Mucosa of descending colon (tissue), 3 donors: ENCODE measurements around the gene TYRO3. TPM values are rescaled to one million over a fixed set of nuclear protein-coding genes. Genes with fewer than 3 reads are reported as not detected.

Experiments
- ATAC-seq: fragments of 200-7000 bp; cut with Tn5 transposase; one replicate; pipeline ENCODE4 v1.9.1; 2020; ENCODE audit warnings: mild to moderate bottlenecking, moderate library complexity
- DNase-seq, 3 donors: peaks; one replicate each; pipeline ENCODE4 v3.0.0-alpha.2; 2020
- H3K36me3 ChIP-seq: fragments of 200-600 bp; one replicate; pipeline ENCODE4 v1.8.0; 2021; ENCODE audit warnings: low read depth, mild to moderate bottlenecking
- H3K4me1 ChIP-seq: fragments of 200-600 bp; one replicate; pipeline ENCODE4 v1.8.0; 2021; ENCODE audit warnings: low read depth, mild to moderate bottlenecking
- H3K4me3 ChIP-seq: fragments of 200-600 bp; one replicate; pipeline ENCODE4 v1.8.0; 2021; ENCODE audit warnings: mild to moderate bottlenecking
- H3K9me3 ChIP-seq: fragments of 200-600 bp; one replicate; pipeline ENCODE4 v1.8.0; 2021; ENCODE audit warnings: mild to moderate bottlenecking
- CTCF ChIP-seq: fragments of 200-600 bp; IDR thresholded peaks from one replicate; pipeline ENCODE4 v1.8.0; 2022; ENCODE audit warnings: antibody characterized with exemption, mild to moderate bottlenecking
- intact Hi-C, 2 donors: fragments of 100-400 bp; cut with DNase I in 1 of 2; cut with micrococcal nuclease in 1 of 2; formaldehyde crosslinking; loops; one replicate each; pipeline versions ENCODE4 v1.11.0 to v1.11.1; 2022; cut with DNase I, micrococcal nuclease
- total RNA-seq, 3 donors: library from RNA; stranded (reverse); fragmentation: NEBNext Ultra II Directional in 2 of 3; extraction: Animal tissue kit (Norgen Biotek cat#: 25700) in 2 of 3; gene quantifications; one replicate each; pipeline versions ENCODE4 v1.2.1 to v1.2.4, GENCODE V29; 2021 to 2023
- donor health status: DM: no; HTN: no; CAD: no; lungs with moderate emphysema.
- donor health status: DM: no; HTN: no; CAD: no.
- donor health status: DM: no; HTN: yes; CAD: no.

TYRO3 gene
- total RNA-seq, 3 donors from 2014 or later, result 1.9 to 8.5 (median 2.3) TPM

GRCh38 chr15:41603941-41604911 lies 45.2 kb downstream of the TYRO3 start:
- ATAC-seq (peak; percentile 82), DNase-seq (peak in 2 of 3 donors; percentile 40 to 75)
- H3K4me1 ChIP-seq, result peaks cover 7% of the 10 kb centered on the region
- no peaks in the 10 kb centered on the region for H3K9me3 ChIP-seq
- TF ChIP-seq CTCF, result peak; percentile 68
- no peak overlapping the region for H3K4me3 ChIP-seq
- H3K36me3 ChIP-seq, result no peaks in the 10 kb centered on the region
- intact Hi-C loops, result no loop called here

GRCh38 chr15:41605566-41605965 lies 46.6 kb downstream of the TYRO3 start:
- Histone ChIP-seq H3K4me1 (peaks cover 7% of the 10 kb centered on the region), H3K9me3 (no peaks in the 10 kb centered on the region), H3K4me3 (no peak overlapping the region), H3K36me3 (no peaks in the 10 kb centered on the region)
- ATAC-seq (no peak), DNase-seq (no peak)
- TF ChIP-seq CTCF, result no peak
- intact Hi-C loops, result no loop called here

DNA sequence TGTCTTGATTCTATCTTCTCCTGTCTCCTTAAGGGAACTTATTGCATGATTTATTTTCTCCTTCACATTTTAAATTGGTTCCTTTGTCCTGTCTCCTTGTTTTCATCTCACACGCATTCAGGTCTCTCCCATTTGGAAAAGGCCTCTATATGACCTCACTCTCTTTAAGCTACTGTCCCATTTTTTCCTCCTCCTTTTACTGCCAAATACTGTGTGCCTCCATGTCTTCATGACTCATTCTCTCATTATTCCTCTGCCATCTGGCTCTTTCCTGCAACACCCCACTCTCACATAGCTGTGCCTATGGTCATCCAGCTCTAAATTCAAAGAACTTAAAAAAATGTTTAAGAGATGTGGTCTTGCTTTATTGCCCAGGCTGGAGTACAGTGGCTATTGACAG lies 48.0 kb downstream of the TYRO3 start:
- ATAC-seq (no peak), DNase-seq (no peak)
- intact Hi-C loops, result no loop called here
- no peaks in the 10 kb centered on the region for H3K9me3 ChIP-seq
- no peaks in the 10 kb centered on the region for H3K36me3 ChIP-seq
- peaks cover 7% of the 10 kb centered on the region for H3K4me1 ChIP-seq
- no peak overlapping the region for H3K4me3 ChIP-seq
- no peak for TF ChIP-seq CTCF

DNA sequence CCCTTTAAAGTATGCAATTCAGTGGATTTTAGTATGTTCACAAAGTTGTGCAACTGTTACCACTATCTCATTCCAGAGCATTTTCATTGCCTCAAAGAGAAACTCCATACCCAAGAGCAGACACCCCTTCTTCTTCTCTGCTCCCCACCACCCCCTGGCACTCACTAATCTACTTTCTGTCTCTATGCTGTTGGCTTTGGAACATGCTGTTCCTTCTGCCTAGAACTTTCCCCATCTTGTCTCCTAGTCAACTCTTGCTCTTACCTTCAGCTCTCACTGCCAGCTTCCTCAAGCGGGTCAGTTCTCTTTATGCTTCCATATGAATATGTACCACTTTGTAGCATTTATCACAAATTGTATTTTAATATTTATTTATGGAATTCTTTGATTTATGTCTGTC lies 50.1 kb downstream of the TYRO3 start:
- H3K9me3 ChIP-seq, result no peaks in the 10 kb centered on the region
- intact Hi-C loops, result no loop called here
- ATAC-seq (no peak), DNase-seq (no peak)
- H3K4me1 ChIP-seq, result peaks cover 5% of the 10 kb centered on the region
- no peaks in the 10 kb centered on the region for H3K36me3 ChIP-seq
- no peak overlapping the region for H3K4me3 ChIP-seq
- no peak for TF ChIP-seq CTCF

GRCh38 chr15:41610048-41610447 lies 51.0 kb downstream of the TYRO3 start:
- H3K36me3 ChIP-seq, result no peaks in the 10 kb centered on the region
- no peak for TF ChIP-seq CTCF
- DNase-seq (no peak), ATAC-seq (no peak)
- H3K9me3 ChIP-seq, result no peaks in the 10 kb centered on the region
- H3K4me3 ChIP-seq, result no peak overlapping the region
- H3K4me1 ChIP-seq, result no peaks in the 10 kb centered on the region
- intact Hi-C loops, result no loop called here
